GM21447 (cell line): ENCODE results near the gene MYOCOS.
"Not testable (repeated sequence)": the region's sequence is repeated elsewhere in the genome, so short reads cannot be mapped to it uniquely, and the experiment has no call there.

ENCODE experiments used
- ATAC-seq: cut with Tn5 transposase; IDR thresholded peaks from one replicate; pipeline ENCODE4 v1.9.1; 2021; ENCODE audit not compliant: unreplicated experiment

The MYOCOS gene

DNA sequence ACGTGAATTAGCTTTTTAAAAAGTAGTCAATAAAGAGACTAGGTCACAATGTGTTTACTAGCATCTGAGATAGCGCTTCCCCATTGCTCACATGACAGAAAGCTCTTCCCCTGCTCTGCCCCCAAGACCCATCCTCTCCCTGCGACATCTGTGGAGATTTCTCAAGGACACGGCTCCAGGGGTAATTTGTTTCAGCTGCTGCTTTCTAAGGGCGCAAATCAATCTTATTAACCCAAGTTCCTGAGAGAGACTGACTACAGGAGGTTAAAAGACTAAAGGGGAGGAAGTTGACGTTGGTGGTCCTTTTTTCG, at the start of gene MYOCOS:
TSS of gene MYOCOS (plus strand) at position 92 of the 311 bp plus-strand sequence. CDS start 1,641 bp downstream, outside the sequence.
- ATAC-seq = no peak

GRCh38 chr1:171576144-171576543, 45.9 kb upstream of the MYOCOS start:
- no peak for ATAC-seq

DNA sequence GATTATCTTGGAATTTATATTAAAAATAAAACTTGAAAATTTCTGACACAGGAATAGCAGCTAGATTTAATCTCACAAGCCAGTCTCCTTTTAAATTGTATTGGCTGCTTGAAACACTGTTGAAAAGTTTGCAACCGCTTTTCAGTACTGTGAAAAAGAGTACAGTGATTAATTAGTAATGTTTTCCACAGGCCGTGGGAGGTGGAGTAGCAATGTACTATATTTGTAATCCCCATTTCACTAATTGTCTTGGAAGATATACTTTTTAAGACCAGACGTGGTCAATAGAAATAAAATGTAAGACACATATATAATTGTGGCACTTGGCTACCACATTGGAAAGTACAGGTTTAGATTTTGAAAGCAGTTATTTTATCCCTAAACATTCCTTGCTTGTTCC, 40.8 kb upstream of the MYOCOS start:
- no peak for ATAC-seq

- no peak for ATAC-seq
Measured at GRCh38 chr1:171581766-171582165, 40.3 kb upstream of the MYOCOS start.

DNA sequence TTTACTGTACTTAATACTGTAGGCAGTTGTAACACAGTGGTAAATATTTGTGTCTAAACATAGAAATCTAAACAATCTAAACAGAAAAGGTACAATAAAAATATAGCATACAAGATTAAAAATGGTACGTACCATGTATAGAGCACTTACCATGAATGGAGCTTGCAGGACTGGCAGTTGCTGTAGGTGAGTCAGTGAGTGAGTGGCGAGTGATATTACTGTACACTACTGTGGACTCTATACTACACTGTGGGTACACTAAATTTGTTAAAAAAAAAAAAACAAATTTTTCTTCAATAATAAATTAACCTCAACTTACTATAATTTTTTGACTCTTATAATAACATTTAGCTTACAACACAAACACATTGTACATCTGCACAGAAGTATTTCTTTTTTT, 39.5 kb upstream of the MYOCOS start:
- ATAC-seq = no peak

GRCh38 chr1:171583591-171584201, 38.3 kb upstream of the MYOCOS start:
- ATAC-seq = no peak

GRCh38 chr1:171585715-171586114, 36.3 kb upstream of the MYOCOS start:
- ATAC-seq = no peak

GRCh38 chr1:171588230-171588629, 33.8 kb upstream of the MYOCOS start:
- ATAC-seq = no peak

DNA sequence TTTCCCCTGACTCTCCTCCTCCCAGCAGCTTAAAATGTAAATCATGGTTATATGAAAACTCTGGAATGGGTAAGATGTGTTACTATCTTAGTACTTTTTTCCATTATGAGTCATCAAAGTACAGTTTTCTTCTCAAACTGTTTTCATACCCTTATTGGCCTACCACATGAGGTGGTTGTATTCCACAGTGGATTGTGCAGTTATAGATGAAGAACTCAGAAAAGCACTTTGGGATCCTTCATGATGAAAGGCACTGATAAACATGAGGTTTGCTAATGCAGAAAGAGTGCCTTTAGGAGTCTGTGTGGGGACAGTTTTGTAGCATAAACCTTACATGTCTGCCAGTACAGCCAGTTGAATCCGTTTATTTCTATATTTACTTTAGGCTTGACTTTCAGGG, 32.0 kb upstream of the MYOCOS start:
- ATAC-seq = no peak

- no peak for ATAC-seq
Measured at GRCh38 chr1:171595324-171595723, 26.7 kb upstream of the MYOCOS start.

GRCh38 chr1:171596119-171596518, 25.9 kb upstream of the MYOCOS start:
- no peak for ATAC-seq

- ATAC-seq = no peak
Measured at GRCh38 chr1:171596705-171597104, 25.3 kb upstream of the MYOCOS start.

- no peak for ATAC-seq
Measured at GRCh38 chr1:171597203-171597602, 24.8 kb upstream of the MYOCOS start.

DNA sequence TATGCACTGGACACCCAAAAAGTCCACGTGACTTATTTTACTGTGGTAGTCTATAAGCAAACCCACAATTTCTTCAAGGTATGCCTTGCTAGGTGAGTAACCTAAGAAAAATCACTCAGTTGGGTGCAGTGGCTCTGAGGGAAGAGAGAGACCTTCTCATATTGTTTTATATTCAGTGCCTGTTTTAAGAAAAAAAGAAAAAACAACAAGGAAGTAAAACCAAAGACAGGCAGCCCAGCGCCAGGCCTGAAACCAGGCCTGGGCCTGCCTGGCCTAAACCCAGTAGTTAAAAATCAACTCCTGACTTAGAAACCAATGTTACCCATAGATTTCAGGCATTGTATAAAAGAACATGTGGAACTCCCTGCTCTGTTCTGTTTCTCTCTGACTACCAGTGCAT, 21.7 kb upstream of the MYOCOS start:
- not testable (repeated sequence) for ATAC-seq

DNA sequence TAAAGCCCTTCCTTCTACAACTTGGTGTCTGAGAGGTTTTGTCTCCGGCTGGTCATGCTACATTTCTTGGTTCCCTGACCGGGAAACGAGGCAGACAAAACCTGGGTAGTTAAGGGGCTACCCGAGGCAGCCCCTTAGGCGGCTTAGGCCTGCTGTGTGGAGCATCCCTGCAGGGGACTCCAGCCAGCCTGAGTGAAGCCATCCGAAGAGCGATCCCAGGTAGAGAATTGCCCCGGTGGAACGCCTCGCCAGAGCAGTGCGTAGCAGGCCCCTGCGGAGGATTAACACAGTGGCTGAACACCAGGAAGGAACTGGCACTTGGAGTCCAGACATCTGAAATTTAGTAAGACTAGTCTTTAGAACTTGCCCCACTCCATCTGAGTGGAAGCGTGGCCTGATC, 21.2 kb upstream of the MYOCOS start:
- ATAC-seq = no peak

DNA sequence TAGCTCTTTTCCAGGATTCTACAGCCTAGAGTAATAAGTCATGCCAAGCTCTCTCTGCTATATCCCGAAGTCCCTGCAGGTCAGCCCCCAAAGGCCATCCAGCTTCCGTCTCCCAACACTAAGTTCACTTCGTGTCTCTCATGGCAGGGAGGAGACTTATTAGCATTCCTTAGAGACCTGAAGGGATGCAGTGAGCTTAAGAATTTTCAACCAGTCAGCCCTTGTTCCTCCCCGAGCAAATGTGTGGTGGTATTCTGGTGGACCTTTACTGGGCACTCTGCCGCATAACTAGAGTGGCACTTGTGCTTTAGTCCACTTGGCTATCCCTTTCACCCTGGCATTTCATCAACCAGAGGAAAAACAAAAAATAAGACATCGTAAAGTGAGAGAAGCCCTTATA, 19.0 kb upstream of the MYOCOS start:
- not testable (repeated sequence) for ATAC-seq

- peak; percentile 50 for ATAC-seq
Measured at GRCh38 chr1:171606402-171606941, 15.6 kb upstream of the MYOCOS start.

DNA sequence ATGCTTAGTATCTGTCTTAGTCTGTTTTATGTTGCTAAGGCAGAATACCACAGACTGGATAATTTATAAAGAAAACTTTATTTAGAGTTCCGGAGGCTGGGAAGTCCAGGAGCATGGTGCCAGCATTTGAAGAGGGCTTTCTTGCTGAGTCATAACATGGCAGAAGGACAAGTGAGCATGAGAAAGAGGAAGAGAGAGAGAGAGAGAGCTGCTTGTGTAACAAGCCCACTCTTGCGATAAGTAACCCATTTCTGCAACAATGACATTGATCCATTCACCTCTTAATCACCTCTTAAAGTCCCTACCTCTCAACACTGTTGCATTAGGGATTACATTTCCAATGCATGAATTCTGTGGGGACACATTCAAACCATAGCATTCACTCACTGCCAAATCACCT, 11.7 kb upstream of the MYOCOS start:
- ATAC-seq = peak; percentile 52

DNA sequence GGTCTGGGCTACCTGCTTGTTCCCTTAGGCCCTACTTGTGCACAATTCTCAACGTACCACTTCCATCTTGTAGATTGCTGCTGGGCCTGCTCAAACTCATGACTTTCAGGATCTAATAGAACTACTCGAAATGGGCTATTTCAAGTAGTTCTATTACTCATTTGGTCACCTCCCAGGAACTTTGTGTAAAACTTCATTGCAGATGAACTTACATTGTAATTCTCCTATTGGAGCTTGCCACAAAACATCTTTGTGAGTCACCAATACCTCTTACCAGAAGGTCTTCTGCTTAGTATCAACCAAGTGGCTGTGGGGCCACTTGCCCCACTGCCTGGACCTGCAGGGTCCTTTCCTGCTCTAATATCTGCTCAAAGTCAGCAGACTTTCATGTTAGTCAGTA, 10.7 kb upstream of the MYOCOS start:
- no peak for ATAC-seq

DNA sequence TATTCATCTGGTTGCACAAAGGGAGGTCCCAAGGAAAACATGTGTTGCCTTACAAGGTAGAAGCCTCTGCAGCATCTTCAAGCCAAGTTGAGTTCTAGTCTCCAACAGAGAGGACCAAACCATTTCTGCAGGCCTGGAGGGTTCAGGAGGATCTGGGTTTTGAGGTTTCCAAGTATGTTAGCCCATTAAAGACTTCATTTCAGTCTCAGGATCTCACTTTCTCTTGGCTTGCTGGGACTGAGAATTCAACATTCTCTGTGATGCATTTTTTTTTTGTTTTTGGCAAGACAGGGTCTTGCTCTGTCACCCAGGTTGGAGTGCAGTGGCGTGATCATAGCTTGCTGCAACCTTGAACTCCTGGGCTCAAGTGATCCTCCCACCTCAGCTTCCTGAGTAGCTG, 8.8 kb upstream of the MYOCOS start:
- ATAC-seq = no peak

- ATAC-seq = not testable (repeated sequence)
Measured at GRCh38 chr1:171615122-171615906, 6.7 kb upstream of the MYOCOS start.

GRCh38 chr1:171616586-171616985, 5.5 kb upstream of the MYOCOS start:
- ATAC-seq = no peak
